ENCODE measurements around the gene SLC25A21. TPM values are rescaled to one million over a fixed set of nuclear protein-coding genes. Genes with fewer than 3 reads are reported as not detected.

The SLC25A21 gene
- total RNA-seq, 6 experiments from 2014 or later = 0.09 to 0.37 (median 0.18) TPM; not detected in 1

GRCh38 chr14:36785511-36785910 lies 386.9 kb downstream of the SLC25A21 start:
- ATAC-seq (no peak), DNase-seq (no peak)
- Histone ChIP-seq H3K27ac (no peak overlapping the region), H3K27me3 (no peaks in the 10 kb centered on the region), H3K36me3 (no peaks in the 10 kb centered on the region), H3K9me3 (no peaks in the 10 kb centered on the region), H3K4me1 (no peaks in the 10 kb centered on the region), H3K4me3 (no peak overlapping the region)
- TF ChIP-seq CTCF (IDR thresholded peaks at IDR 0.05) = no peak
- no peak for TF ChIP-seq POLR2A (IDR thresholded peaks at IDR 0.05)
- intact Hi-C loops (cut with DNase I) = no loop called here
- WGBS (ENCODE audit: insufficient coverage, low coverage, low lambda C conversion rate, missing lambda C conversion rate) = 78% methylated on average over 1 of the region's 1 CpG

- ATAC-seq (no peak), DNase-seq (no peak)
- H3K36me3 ChIP-seq = no peaks in the 10 kb centered on the region
- TF ChIP-seq POLR2A (IDR thresholded peaks at IDR 0.05) (no peak), CTCF (IDR thresholded peaks at IDR 0.05) (no peak)
- H3K27ac ChIP-seq = no peak overlapping the region
- WGBS (ENCODE audit: insufficient coverage, low coverage, low lambda C conversion rate, missing lambda C conversion rate) = 81% methylated on average over 1 of the region's 1 CpG
- no peaks in the 10 kb centered on the region for H3K9me3 ChIP-seq
- no peaks in the 10 kb centered on the region for H3K4me1 ChIP-seq
- H3K27me3 ChIP-seq = no peaks in the 10 kb centered on the region
- H3K4me3 ChIP-seq = no peak overlapping the region
- intact Hi-C loops (cut with DNase I) = no loop called here
Measured at GRCh38 chr14:36784541-36784940, 387.9 kb downstream of the SLC25A21 start.

GRCh38 chr14:36781897-36782296 lies 390.5 kb downstream of the SLC25A21 start:
- 73% methylated on average over 2 of the region's 2 CpGs for WGBS (ENCODE audit: insufficient coverage, low coverage, low lambda C conversion rate, missing lambda C conversion rate)
- no peak for DNase-seq
- TF ChIP-seq POLR2A (IDR thresholded peaks at IDR 0.05) (no peak), CTCF (IDR thresholded peaks at IDR 0.05) (no peak)

GRCh38 chr14:36773558-36773957 lies 398.8 kb downstream of the SLC25A21 start:
- Histone ChIP-seq H3K4me1 (no peaks in the 10 kb centered on the region), H3K36me3 (no peaks in the 10 kb centered on the region), H3K4me3 (no peak overlapping the region), H3K27ac (no peak overlapping the region), H3K27me3 (no peaks in the 10 kb centered on the region), H3K9me3 (no peaks in the 10 kb centered on the region)
- DNase-seq = no peak
- 50% methylated on average over 2 of the region's 3 CpGs for WGBS (ENCODE audit: insufficient coverage, low coverage, low lambda C conversion rate, missing lambda C conversion rate)
- intact Hi-C loops (cut with DNase I) = no loop called here
- no peak for TF ChIP-seq CTCF (IDR thresholded peaks at IDR 0.05)
- TF ChIP-seq POLR2A (IDR thresholded peaks at IDR 0.05) = no peak
- ATAC-seq = no peak

More at GRCh38 chr14:36781897-36782296, 390.5 kb downstream of the SLC25A21 start:
- no peaks in the 10 kb centered on the region for H3K36me3 ChIP-seq
- ATAC-seq = no peak
- no peak overlapping the region for H3K27ac ChIP-seq
- no peaks in the 10 kb centered on the region for H3K4me1 ChIP-seq
- no peaks in the 10 kb centered on the region for H3K9me3 ChIP-seq
- intact Hi-C loops (cut with DNase I) = no loop called here
- no peak overlapping the region for H3K4me3 ChIP-seq
- no peaks in the 10 kb centered on the region for H3K27me3 ChIP-seq

- Histone ChIP-seq H3K9me3 (no peaks in the 10 kb centered on the region), H3K4me1 (no peaks in the 10 kb centered on the region), H3K4me3 (no peak overlapping the region), H3K27me3 (no peaks in the 10 kb centered on the region), H3K27ac (no peak overlapping the region), H3K36me3 (no peaks in the 10 kb centered on the region)
- intact Hi-C loops (cut with DNase I) = no loop called here
- TF ChIP-seq POLR2A (IDR thresholded peaks at IDR 0.05) = no peak
- no peak for TF ChIP-seq CTCF (IDR thresholded peaks at IDR 0.05)
- ATAC-seq (no peak), DNase-seq (no peak)
- 28% methylated on average over 3 of the region's 3 CpGs for WGBS (ENCODE audit: insufficient coverage, low coverage, low lambda C conversion rate, missing lambda C conversion rate)
Measured at GRCh38 chr14:36773136-36773540, 399.3 kb downstream of the SLC25A21 start.
